Ammon's horn (tissue), 1 donor: ENCODE measurements around the gene SLC35E1.

Experiments
- DNase-seq: peaks from one replicate; pipeline ENCODE4 v3.0.0-alpha.2; 2016; ENCODE audit warnings: low spot score

SLC35E1 gene

DNA sequence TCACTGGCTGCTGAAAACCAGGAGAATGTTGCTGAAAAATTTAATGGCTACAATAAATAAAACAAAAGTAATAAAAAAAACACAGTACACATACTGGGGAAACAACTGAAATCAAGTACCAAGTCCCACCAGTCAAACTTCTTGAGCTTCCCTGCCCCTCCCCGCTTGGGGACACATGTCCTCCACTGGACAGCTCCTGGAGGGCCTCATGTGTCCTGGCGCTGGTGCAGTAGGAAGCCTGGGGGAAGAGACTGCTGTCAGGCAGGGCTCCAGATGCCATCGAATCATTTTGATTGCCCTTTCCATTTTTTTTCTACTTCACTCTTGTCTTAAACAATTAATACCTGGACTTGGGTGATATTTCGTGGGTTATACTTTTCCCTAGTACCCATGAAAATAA, 26.6 kb upstream of the SLC35E1 start:
- DNase-seq: no peak

DNA sequence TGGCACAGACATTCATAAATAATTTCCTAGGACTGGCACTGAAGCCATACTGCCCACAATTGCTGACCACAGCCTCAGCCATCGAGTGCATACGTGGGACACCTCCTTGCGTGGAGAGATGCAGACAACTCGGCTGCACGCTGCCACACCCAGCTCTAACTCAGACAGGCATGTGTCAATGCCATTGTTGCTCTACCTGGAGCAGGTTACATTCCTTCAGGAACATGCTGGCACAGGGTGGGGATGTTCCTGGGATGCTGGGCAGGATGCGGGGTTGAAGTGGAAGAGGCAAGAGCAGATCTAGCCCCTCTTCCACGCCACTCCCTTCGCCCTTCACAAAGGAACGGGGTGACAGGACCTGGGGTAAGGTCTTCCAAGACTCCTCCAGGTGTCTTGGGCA, 24.2 kb upstream of the SLC35E1 start:
- no peak for DNase-seq

DNA sequence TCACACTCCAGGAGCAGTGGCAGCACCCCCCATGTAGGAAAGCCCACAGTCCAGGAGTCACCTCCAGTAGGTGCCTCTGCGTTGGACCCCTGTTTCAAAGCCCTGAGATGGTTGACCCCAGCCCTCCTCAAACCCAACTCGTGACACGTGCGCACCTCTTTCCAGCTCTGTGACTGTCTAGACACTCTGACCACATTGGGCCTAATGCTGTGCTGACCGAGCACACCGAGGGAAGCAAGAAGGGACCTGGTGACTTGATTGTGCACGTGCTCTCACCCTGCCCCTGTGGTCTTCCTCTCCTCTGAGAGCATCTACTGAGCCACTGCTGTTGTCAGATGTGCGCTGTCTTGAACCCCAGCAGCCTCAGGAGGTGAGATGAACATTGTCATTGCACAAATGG, 22.9 kb upstream of the SLC35E1 start:
- DNase-seq: no peak

DNA sequence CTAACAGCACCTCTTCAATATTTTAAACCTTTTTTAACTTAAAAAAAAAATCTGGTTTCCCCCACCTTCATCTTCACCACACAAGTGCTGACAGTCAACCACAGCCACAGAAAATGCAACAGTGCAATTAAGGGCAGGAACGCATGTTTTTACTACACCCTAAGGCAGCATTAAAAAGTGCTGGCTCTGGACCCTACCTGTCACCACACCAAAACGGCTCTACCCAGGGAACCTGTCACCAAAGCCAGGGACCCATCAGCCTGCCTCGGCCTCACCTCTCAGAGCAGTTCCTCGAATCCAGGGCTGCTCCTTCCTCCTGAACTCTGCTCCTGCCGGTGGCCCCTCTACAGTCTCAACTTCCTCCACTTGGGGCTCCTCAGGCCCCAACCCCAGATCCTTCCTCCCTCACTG, 22.5 kb upstream of the SLC35E1 start:
- no peak for DNase-seq

DNA sequence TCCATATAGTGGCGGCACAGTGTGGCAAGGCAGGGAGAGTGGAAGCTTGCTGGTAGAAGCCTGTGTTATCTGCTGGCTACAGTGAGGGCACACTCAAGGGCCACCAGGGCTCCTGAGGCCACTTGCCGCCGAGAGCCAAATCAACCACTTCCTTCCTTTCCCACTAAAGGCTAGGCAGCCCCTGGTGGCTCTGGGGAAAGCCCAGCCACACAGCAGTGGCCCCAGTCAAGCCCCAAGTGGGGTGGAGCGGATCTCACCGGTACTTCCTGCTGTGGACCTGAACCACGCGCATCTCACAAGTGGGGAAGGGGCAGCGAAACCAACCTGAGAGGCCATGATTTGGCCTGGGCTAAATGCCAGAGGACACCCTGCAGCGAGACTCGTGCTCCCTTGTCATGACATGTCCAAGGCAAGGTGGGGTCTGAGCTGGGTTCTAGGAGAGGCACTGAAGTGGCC, 21.9 kb upstream of the SLC35E1 start:
- peak; percentile 50 for DNase-seq

DNA sequence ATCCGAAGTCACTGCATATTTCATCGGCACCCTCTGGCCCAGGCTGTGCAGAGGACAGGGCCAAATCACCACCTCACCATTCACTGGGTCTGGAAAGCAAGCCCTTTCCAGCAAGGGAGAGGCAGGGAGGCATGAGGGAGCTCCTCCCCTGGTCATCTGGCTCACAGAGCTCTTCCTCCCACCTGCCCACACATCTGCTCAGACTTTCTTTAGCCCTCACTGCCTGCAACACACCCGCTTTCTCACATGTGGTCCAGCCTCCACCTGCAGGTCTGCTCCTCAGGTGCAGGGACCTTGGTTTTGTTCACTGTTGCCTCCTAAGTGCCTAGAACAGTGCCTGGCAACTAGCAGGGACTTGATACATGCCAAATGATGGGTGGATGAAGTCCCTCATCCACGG, 21.0 kb upstream of the SLC35E1 start:
- DNase-seq: no peak

DNA sequence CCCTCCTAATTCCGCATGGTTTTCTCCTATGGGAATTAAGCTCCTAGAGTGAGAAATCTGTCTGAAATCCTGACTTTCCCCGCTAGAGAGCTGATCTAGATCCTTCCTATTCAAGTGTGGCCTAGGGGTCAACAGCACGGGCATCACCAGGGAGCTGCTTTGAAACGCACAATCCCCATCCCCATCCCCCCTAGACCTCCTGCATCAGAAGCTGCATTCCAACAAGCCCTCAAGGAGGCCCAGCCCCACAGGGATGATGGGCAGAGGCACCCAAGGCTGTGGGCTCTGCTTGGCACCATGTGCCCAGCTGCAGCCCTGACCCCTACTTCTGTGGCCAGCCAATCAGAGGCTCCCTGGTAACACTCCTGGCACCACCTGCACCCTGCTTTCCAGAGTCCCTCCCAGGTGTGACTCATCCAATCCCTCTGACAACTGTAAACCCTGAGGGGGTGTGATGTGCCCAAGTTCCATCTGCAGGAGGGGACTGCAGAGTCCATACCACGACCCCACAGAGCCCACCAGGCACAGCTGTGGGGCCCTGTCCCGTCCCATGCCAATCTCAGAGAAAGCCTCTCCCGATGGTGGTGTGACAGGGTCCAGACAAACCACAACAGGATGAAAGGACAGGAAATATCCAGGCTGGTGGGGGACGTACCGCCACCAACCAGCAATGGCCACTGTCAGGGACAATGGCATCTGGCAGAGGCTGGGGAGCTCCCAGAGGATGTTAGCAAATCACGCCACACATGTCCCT, 19.8 kb upstream of the SLC35E1 start:
- DNase-seq: no peak

DNA sequence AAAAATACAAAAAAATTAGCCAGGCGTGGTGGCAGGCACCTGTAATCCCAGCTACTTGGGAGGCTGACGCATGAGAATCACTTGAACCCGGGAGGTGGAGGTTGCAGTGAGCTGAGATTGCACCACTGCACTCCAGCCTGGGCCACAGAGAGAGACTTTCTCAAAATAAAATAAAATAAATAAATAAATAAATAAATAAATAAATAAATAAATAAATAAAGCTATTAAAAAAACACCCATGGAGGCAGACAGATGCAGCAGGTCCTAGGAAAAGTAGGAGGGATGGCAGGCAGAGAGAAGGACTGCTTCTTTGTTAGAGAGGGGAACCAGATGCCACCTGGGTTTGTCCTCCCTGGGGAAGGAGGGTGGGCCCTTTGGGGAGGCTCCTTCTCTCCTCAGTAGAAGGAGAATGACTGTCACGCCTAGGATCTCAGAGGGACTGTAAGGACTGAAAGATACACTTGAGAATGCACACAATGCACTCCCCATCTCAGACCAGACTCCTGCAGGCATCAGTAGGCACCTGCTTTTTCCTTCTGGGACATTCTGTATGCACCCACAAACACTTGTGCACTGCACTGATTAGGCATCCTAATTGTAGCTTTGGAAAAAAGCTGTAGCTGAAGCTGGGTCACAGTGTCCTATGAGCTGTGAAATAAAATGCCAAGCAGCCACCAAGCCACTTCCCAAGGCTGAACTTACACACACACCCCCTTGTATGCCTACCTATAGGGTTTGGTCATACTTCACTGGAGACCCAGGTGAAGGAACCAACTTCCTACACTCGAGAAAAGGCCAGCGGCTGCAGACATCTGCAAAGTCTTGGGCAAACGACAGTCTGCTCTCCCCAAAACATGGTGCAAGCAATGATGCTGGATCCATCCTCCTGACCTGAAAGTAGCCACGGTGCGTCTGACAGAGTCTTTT, 18.9 kb upstream of the SLC35E1 start:
- no peak for DNase-seq

DNA sequence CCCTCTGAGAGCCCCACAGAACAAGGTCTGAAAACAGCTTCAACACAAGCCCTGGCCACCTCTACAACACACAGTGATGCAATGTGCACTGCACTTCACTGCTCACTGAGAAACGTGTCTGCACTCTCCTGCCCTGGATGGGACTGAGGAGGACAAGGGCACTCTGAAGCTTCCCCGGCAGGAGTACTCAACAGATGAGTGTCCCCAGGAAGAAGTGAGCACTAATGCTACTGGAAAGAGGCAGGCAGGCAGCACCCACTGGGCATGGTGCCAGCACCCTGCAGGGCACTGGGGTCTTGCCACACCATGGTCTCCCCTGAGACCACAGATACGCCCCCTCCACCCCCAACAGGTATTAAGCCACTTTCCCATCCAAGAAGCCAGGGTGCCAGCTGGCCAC, 17.7 kb upstream of the SLC35E1 start:
- no peak for DNase-seq

DNA sequence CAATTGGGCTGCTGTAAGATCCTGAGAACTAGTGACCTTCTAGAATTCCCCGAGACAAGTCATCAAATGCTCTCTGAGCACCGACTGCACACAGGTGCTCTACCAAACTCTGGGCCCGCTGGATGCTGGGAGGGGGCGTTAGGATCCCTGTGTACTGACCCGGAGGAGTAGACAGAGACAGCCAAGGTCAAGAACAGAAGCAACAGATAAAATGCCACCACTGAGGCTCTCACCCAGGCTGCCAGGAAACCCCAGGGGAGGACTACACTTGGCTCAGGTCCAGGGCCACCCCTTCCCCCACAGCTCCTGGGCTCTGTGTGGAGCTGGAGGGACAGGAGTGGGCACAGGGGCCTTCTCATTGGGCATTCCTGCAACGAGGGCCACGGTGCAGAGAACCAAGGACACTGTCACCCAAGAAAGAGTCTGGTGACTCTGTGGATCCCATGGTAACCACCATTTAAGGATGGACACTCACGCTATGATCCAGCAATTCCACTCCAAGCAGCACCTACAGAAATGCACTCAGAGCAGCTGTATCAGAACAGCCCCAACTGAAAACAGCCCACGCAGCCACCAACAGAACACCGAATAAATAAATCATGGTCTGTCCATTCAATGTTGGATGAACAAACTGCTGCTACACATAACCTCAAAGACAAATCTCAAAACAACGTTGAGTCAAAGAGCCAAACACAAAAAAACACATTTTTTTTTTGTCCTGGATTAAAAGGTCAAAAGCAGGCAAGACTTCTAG, 16.8 kb upstream of the SLC35E1 start:
- DNase-seq: no peak

DNA sequence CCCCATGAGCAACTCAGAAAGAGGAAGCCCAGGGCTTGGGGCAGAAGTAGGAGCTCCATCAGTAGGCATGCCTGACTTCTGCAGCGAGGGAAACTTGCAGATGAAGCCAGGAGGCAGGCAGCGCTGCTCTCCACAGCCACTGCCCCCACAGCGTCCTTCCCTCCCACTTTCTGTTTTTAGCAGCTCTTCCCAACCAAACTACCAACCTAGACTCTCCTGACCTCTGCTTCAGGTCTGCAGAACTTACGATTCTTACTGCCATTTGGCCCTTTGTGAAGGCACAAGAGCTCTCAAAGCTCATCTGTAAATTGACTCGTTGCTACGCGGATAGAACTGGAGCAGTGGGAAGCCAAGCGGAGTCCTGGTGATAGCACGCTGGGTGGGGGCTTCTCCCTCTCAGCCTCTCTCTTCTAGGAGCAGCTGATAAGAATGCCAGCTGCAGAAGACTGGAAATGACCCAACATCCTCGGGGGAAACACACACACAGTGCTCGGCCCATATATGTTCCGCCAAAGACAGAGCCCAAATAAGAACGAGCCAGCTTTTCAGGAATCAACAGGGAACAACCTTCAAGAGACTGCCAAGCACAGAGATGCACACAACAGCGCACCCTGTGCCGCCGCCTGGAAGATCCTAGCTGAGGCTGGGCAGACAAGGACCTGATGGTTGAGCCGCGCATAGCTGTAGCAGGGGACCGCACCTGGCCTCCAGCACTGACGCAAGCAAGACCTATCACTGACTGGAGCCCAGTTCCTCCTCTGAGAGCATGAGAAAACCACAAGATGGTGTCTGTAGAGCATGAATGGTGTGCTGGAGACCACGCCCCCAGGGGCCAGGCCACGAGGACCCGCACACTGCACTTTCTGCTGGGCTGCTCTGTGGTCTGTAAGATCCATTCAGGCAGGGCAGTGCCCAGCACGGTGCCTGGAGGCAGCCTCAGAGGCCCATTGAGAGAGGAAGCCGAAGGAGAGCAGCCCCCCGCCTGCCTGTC, 15.9 kb upstream of the SLC35E1 start:
- peak; percentile 70 for DNase-seq

DNA sequence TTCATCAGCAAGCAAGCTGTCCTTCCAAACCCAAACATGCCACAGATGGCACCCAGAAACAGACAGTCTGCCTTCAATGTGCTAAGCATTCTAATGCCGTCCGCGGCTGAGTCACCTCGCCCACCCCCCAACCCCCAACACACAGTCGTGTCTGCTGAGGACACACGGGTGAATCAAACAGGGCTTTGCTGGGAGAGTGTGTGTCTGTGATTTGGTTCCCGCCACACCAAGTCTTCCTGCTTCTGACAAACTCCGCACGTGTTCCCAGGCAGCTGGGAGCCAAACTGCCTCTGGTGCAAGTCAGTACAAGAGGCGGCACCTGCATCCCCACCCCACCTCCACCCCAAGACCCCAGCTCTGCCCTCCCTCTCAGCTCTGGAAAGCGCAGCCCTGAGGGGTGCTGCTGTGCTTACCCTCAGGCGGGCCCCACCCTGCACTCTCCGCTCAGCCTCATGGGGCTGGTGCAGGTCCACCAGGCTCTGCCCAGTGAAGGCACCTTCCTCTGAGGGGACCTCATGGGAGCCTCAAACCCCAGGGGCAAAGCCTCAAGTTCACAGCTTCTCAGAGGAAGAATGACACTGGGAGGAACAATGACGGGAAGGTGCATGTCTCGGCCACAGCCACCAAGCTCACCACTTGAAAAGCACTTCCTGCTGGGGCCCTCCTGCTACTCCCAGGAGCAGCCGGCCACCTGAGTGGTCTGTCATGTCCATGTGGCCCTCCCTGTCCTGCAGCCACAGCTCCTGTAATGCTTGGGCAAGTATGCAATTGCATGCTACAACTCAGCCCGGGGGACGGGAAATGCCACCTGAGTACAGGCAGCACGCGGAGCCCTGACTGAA, 15.0 kb upstream of the SLC35E1 start:
- peak; percentile 72 for DNase-seq

DNA sequence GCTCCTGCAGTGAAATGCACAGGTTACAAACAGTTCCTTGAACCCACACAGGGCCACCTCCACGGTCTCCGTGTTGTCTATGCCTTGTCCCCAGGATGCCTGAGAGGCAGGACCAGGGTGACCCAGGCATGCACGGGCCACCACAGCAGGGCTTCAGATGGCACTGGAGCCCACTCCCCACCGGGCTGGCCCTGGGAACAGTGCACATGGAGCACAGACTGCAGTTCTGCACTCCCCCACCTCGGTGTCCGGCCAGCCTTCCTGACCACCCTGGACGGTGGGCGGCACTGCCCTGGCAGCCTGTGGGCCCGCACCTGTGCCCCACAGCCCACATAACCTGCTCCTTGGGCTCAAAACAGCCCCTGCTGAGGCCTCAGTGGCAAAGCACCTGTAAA, 14.3 kb upstream of the SLC35E1 start:
- DNase-seq: no peak

DNA sequence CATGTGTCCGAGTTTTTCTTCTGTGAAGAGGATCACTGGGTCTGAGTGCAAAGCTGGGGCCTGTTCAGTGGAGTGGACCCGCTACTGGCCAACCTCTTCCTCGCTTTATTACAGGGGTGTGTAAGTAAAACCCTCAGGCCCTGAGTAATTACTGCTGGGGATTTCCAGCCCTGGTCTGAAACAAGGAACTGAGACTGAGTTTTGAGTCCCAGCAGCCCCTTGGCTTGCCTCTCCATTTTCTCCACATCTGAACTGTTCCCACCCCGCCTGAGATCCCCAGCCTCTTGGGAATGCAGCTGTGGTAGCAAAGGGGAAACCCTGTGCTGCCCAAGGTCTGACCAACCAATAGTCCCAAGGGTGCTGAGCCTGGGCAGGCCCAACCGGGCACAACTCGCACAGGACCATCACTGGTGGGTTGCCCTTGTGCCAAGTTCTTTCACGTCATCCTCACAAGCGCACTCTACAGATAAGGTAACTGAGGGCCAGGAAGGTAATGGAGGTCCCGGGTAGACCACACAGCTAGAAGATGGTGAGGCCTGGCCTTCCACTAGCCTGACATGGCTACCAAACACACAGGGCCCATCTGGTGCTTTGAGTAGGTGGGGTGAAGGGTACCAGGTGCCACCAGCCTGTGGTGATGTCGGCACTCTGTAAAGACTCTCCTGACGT, 13.7 kb upstream of the SLC35E1 start:
- no peak for DNase-seq

DNA sequence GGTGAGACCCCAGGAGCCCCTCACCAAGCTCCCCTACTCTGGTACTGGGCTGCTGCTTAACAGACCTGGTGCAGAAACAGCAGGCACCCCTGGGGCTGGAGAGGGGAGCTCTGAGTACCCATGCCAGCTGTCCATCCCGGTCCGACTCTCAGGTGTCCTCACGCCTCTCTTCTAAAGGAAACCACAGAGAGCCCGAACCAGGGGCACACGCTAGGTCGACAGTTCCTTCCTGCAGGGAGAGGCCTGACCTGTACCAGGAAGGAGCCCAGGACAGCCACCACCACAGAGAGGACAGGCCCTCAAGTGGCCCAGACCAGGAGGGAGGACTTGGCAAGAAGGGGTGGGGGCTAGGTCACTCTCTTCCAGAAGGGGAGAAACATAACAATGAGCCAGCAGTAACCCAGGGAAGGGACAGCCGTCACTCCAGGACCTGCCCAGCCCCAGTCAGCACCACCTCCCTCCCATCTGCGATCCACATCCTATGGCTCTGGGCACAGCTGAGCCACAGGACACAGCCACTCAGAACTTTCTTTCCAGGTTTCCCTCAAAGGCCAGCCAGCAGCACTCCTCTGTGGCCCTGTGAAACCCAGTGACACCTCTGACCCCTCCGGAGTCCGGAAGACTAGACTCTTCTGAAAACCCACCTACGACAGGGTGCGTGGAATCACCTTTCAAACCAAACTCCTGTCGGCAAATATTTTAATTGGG, 13.0 kb upstream of the SLC35E1 start:
- DNase-seq: no peak

DNA sequence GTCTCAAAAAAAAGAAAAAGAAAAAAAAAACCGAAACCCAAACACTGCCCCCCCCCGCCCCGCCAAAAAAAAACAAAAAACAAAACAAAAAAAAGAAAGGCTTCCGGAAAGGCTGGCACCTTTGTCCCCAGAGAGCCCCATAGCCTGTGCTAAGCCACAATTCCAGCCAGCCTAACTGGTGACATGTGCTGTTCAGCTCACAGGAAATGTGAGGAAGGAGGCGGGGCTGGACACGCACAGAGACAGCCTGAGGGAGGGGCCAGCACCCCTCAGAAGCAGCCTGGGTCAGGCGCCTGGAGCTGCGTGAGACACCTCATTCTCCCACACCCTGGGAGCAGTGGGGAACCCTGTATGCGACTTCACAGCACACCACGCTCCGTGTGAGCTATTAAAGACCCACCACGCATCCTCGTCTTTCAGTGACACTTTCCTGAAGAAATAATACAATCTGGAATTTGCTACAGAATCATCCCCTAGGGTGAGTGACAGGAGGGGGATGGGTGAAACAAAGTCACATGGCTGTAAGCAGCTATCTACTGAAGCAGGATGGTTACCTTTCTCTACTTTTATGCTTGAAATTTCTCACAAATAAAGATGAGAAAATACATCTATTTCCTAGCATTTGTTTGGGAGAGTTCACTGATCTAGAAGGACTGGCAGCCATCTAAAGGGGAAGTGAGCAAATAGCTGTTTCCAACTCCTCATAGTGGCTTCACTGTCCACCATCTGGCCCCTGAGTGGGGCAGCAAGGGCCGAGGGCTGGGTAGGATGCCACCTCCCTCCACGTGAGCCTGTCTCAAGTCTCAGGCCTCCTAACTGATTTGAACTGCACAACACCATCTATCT, 12.3 kb upstream of the SLC35E1 start:
- DNase-seq: peak; percentile 91

DNA sequence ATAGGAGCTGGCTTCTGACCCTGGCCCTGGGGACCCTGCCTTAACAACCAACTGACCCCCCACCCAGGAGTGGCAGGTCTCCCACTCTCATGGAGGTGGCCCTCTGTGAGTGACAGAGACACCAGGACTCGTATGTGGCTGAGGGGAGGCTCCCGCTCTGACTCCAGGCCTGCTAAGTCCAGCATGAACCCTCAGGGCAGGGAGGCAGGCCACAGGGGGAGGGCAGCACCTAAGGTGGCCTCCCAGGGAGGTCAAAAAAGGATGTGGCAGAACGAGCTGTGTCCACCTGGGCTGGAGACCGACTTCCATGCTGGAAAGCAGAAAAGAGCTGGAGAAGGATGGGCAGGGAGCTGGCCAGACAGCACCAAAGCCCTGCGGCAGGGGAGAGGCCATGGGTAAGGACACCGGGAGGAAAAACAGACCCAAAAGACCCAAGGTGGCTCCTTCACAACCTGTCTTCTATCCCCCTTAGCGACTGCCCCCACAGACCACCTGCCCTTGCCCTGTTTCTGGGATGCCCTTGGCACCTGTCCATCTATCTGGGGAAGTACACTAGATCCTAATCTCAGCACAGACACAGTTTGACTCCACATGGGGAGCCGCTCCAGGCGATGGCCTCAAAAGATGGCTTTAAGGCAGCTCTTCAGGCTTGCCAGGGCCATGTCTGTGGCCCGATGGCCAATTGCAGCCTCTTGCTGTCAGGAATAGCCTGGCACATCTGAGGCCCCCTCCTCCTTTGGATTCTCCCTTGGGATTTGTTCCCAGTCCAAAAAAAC, 10.5 kb upstream of the SLC35E1 start:
- no peak for DNase-seq
